PC-9 (cell line): Measurements from ENCODE around the gene RRN3. TPM values are rescaled to one million over a fixed set of nuclear protein-coding genes. Genes with fewer than 3 reads are reported as not detected.
"Not testable (repeated sequence)": the region's sequence is repeated elsewhere in the genome, so short reads cannot be mapped to it uniquely, and the experiment has no call there.

Experiments used
- BruUV-seq: library from RNA; stranded (reverse); fragments of 400-500 nt; replicated peaks from 2 replicates; lab custom pipeline; 2021; lab: Mats Ljungman, UMichigan
- CTCF ChIA-PET: fragments of 300-600 bp; sonication (Branson Sonifier 250); formaldehyde crosslinking; loops from one replicate; lab custom pipeline; 2022; ENCODE audit warnings: antibody characterized with exemption; lab: Charles Lee
- POLR2A ChIA-PET: fragments of 300-600 bp; sonication (Branson Sonifier 250); formaldehyde crosslinking; loops from one replicate; lab custom pipeline; 2022; ENCODE audit warnings: antibody characterized with exemption; ENCODE audit not compliant: unreplicated experiment; lab: Charles Lee
- DNase-seq, 2 experiments: peaks; one replicate each; pipeline versions ENCODE4 v3.0.0 to v3.0.0-alpha.2; 2015 to 2022; ENCODE audit warnings: mixed read lengths in 1 of 2
- H2AFZ ChIP-seq: fragments of 200-600 bp; sonication (generic); 2 replicates; pipeline ENCODE4 v1.8.1; 2017; ENCODE audit warnings: antibody characterized with exemption
- H3F3A ChIP-seq: fragments of 200-600 bp; sonication (generic); 2 replicates; pipeline ENCODE4 v1.8.1; 2017; ENCODE audit warnings: antibody characterized with exemption, mild to moderate bottlenecking, low read depth; ENCODE audit not compliant: insufficient read depth
- H3K27ac ChIP-seq: fragments of 200-600 bp; sonication (generic); 2 replicates; pipeline ENCODE4 v1.6.1; 2016; ENCODE audit warnings: mixed run types
- H3K27me3 ChIP-seq: fragments of 200-600 bp; sonication (generic); 2 replicates; pipeline ENCODE4 v1.6.1; 2016; ENCODE audit warnings: low read depth, mixed run types; ENCODE audit not compliant: insufficient read depth
- H3K36me3 ChIP-seq: fragments of 200-600 bp; sonication (generic); 2 replicates; pipeline ENCODE4 v1.6.1; 2016; ENCODE audit warnings: low read depth, mixed run types
- H3K4me1 ChIP-seq: fragments of 200-600 bp; sonication (generic); replicated peaks from 2 replicates; pipeline ENCODE4 v1.6.1; 2016; ENCODE audit warnings: mixed run types; ENCODE audit not compliant: insufficient read depth
- H3K4me2 ChIP-seq: fragments of 200-600 bp; sonication (generic); 2 replicates; pipeline ENCODE4 v1.6.1; 2017; ENCODE audit warnings: mixed run types
- H3K4me3 ChIP-seq: fragments of 200-600 bp; sonication (generic); 2 replicates; pipeline ENCODE4 v1.6.1; 2016; ENCODE audit warnings: mixed run types
- H3K79me2 ChIP-seq: fragments of 200-600 bp; sonication (generic); 2 replicates; pipeline ENCODE4 v1.6.1; 2017; ENCODE audit warnings: low read depth, mixed run types
- H3K9me2 ChIP-seq: fragments of 200-600 bp; sonication (generic); 2 replicates; pipeline ENCODE4 v1.8.1; 2017; ENCODE audit warnings: mild to moderate bottlenecking; ENCODE audit not compliant: insufficient read depth
- H3K9me3 ChIP-seq: fragments of 200-600 bp; sonication (generic); 2 replicates; pipeline ENCODE4 v1.8.1; 2016; ENCODE audit warnings: low read depth; ENCODE audit not compliant: insufficient read depth
- H4K20me1 ChIP-seq: fragments of 200-600 bp; sonication (generic); 2 replicates; pipeline ENCODE4 v1.8.1; 2017; ENCODE audit not compliant: insufficient read depth
- CTCF ChIP-seq: fragments of 200-600 bp; sonication (generic); conservative IDR thresholded peaks from 2 replicates; pipeline ENCODE4 v1.6.1; 2017; ENCODE audit warnings: mixed run types, antibody characterized with exemption, mild to moderate bottlenecking, moderate library complexity
- EZH2 ChIP-seq: fragments of 200-600 bp; sonication (generic); IDR thresholded peaks from 2 replicates; pipeline ENCODE4 v1.8.0; 2017; ENCODE audit warnings: antibody characterized with exemption, low read depth
- intact Hi-C: fragments of 100-400 bp; cut with micrococcal nuclease; formaldehyde crosslinking; loops from one replicate; pipeline ENCODE4 v1.10.0; 2022; ENCODE audit not compliant: unreplicated experiment
- total RNA-seq: library from RNA; stranded (reverse); gene quantifications from 2 replicates; pipeline ENCODE4 v1.2.3, GENCODE V29; 2021

The RRN3 gene
- total RNA-seq, 1 experiment from 2014 or later = 29.0 TPM

DNA sequence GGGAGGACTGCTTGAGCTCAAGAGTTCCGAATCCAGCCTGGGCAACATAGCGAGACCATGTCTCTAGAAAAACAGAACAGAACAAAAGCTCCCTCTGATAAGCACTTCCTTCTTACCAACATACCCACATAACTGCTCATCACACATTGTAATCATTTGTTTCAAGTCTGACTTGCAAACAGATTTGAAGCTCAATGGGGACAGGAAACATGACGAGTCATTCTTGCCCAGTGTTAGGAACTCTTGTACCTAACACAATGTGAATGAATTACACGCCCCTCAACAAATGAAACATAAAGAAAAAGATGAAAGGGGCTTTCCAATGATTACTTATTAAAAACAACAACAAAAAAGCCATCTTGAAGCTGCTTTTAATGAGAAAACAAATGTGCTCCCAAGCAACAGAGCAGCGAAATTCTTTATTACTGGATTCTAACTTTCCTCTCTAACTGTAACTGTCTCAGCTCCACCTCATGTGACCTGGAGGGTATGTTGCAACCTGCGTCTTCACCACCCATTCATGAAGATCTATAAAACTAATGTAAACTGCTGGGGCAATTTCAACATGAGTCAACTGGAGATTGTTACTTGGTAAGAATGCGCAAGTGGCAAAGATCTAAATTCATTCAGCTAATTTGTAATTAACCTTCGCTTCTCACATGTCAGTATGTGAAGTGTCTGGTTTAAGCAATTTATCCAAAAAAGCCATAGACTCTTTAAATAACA is 31.8 kb downstream of the RRN3 start:
- H3K36me3 ChIP-seq = peaks cover 38% of the 10 kb centered on the region
- H3K4me2 ChIP-seq, H3K27ac ChIP-seq, H3K9me2 ChIP-seq, CTCF ChIA-PET, BruUV-seq, H3K4me3 ChIP-seq, H2AFZ ChIP-seq, H3K9me3 ChIP-seq, DNase-seq, H3K79me2 ChIP-seq, H3K27me3 ChIP-seq, intact Hi-C loops, H4K20me1 ChIP-seq: not testable (repeated sequence)
- H3K4me1 ChIP-seq = peaks cover 18% of the 10 kb centered on the region
- POLR2A ChIA-PET = interaction anchor here (0.5 kb wide), 1 partner anchor 1758 kb away, joined by 4 read pairs; no protein-coding TSS in a partner anchor
- peaks cover 35% of the 10 kb centered on the region for H3F3A ChIP-seq

GRCh38 chr16:15059324-15059723 is 34.7 kb downstream of the RRN3 start:
- ChIA-PET POLR2A (no interaction called here), CTCF (interaction anchor here (0.7 kb wide), 1 partner anchor 66 kb away, joined by 4 read pairs; no protein-coding TSS in a partner anchor)
- no TSS peak for BruUV-seq
- Histone ChIP-seq H3K9me3 (no peaks in the 10 kb centered on the region), H3K4me3 (no peak overlapping the region), H3F3A (peaks cover 45% of the 10 kb centered on the region), H3K27me3 (no peaks in the 10 kb centered on the region), H3K4me1 (peaks cover 36% of the 10 kb centered on the region), H3K9me2 (no peaks in the 10 kb centered on the region), H3K36me3 (peaks cover 37% of the 10 kb centered on the region), H2AFZ (no peak overlapping the region), H3K4me2 (no peak overlapping the region), H3K27ac (no peak overlapping the region), H4K20me1 (no peaks in the 10 kb centered on the region; the same call in 1 of the 2 replicates), H3K79me2 (peaks cover 12% of the 10 kb centered on the region)
- intact Hi-C loops = no loop called here
- TF ChIP-seq EZH2 (no peak), CTCF (no peak)
- DNase-seq = no peak

- peak overlapping the region; percentile 61 for H3K27ac ChIP-seq
- ChIA-PET CTCF (interaction anchor here (0.8 kb wide), 1 partner anchor 16 kb away, joined by 3 read pairs; no protein-coding TSS in a partner anchor), POLR2A (interaction anchor here (0.5 kb wide), 1 partner anchor 67 kb away, joined by 5 read pairs; no protein-coding TSS in a partner anchor)
- peaks cover 36% of the 10 kb centered on the region for H3K4me1 ChIP-seq
- H3K9me3 ChIP-seq = no peaks in the 10 kb centered on the region
- peaks cover 12% of the 10 kb centered on the region for H3K79me2 ChIP-seq
- H3K27me3 ChIP-seq = no peaks in the 10 kb centered on the region
- intact Hi-C loops = no loop called here
- H3F3A ChIP-seq = peaks cover 49% of the 10 kb centered on the region
- TF ChIP-seq EZH2 = no peak
- no peak for TF ChIP-seq CTCF
- no peaks in the 10 kb centered on the region for H3K9me2 ChIP-seq
- no peak overlapping the region for H3K4me3 ChIP-seq
- no peak overlapping the region for H2AFZ ChIP-seq
- H3K36me3 ChIP-seq = peaks cover 30% of the 10 kb centered on the region
- H4K20me1 ChIP-seq = no peaks in the 10 kb centered on the region; the same call in 1 of the 2 replicates
- peak overlapping the region; percentile 41 for H3K4me2 ChIP-seq
- BruUV-seq = no TSS peak
- peak in 1 of 2 experiments; percentile 84 for DNase-seq
Measured at GRCh38 chr16:15057681-15058417, 36.2 kb downstream of the RRN3 start.
